ELF-1 (cell line): ENCODE measurements around the gene NSMCE3.
A peak's percentile ranks its signal among the peaks of the same experiment; 100 is the strongest.
"Not testable (repeated sequence)": the region's sequence is repeated elsewhere in the genome, so short reads cannot be mapped to it uniquely, and the experiment has no call there.

Experiments
- DNase-seq: peaks from one replicate; pipeline ENCODE4 v3.0.0-alpha.2; 2016; ENCODE audit warnings: low read depth, low spot score

Gene NSMCE3

DNA sequence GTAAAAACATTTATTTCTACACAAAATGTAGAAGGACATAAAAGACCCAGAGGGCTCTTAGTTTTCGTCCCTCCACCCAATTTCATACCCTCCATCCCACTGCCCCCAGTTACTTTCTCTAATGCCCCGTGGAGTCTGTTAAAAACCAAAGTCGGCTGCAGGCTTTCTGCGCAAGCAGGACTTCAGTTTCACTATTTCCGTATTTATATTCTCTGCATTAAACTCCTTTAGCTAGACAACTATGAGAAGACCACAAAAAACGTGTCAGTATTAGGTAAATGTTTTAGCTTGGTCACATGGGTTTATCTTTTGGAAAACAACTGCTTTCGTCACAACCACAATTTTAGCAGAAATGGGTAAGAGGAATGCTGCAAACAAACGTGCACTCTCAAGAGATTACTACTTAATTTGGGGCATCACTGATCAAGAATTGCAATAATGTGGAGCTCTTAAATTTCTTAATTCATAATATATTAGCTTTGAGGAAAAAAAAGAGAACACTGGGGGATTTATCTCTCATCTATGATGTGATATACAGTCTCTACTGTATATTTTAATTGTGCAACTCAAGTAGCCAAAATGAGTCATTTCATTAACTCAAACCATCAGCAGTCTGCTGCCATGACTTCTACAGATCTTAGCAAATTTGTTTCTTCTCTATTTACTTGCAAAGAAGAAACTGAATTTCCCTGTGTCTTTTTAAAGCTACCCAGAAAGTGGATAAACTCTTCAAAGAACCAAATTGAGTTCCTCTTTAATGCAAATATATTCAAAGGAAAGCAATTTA lies 740 bp upstream of the NSMCE3 start:
- DNase-seq: no peak

- peak; percentile 56 for DNase-seq
Observed at GRCh38 chr15:29268706-29269484, 727 bp downstream of the NSMCE3 start.

- DNase-seq: no peak
Observed at GRCh38 chr15:29266052-29266582, 3.5 kb downstream of the NSMCE3 start.

DNA sequence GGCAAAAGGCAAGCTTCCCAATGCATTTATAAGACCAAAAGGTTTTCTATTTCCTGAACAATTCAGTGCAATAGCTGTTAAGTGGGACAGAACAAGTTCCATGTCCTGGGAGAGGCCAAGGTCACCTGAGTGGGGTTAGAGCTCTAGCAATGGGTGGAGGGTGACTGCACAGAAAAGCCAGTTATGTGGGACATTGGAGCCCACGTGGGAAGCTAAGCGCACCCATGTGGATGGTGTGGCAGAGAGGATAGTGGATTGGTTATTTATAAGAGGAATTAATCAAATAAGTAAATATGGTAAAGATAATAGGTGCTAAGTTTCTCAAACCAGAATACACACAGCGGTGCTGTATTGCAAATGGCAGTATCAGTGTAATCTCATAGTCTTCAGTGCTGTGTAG lies 6.3 kb downstream of the NSMCE3 start:
- no peak for DNase-seq

DNA sequence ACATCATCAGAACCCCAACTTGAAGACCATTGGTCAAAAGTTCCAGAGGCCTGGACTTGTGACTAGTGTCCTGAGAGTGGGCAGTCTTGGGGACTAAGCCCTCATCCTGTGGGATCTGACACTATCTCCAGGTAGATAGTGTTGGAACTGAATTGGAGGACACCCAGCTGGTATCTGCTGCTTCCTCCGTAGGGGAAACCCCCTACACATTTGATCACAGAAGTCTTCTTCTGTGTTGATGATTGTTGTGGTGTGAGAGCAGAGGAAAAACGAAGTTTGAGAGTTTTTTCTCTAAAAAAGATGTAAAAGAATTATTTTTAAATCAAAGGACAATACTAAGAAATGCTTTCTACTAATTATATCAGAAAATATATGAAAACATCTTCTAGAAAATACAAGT lies 6.9 kb downstream of the NSMCE3 start:
- DNase-seq: no peak

- no peak for DNase-seq
Observed at GRCh38 chr15:29260896-29261295, 8.7 kb downstream of the NSMCE3 start.

GRCh38 chr15:29259233-29259632 lies 10.4 kb downstream of the NSMCE3 start:
- no peak for DNase-seq

- DNase-seq: no peak
Observed at GRCh38 chr15:29252234-29252633, 17.4 kb downstream of the NSMCE3 start.

DNA sequence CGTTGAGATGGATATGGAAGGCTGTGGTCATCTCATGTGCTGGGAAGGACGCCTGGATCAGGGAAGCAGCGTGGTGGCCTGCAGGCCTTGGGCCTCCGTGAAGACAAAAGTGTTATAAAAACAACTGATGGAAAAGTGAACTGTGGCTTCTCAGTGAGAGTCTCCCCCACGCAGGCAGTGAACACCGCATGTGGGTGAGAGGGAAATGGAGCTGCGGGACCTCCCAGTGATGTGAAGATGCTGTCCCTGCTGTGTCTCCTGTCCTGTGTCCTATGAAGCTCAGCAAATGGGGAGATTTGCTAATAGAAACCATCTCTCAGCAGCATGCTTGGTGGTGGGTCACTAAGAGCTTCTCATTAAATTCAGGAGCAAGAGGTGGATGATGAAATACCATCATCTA lies 25.1 kb downstream of the NSMCE3 start:
- DNase-seq: no peak

DNA sequence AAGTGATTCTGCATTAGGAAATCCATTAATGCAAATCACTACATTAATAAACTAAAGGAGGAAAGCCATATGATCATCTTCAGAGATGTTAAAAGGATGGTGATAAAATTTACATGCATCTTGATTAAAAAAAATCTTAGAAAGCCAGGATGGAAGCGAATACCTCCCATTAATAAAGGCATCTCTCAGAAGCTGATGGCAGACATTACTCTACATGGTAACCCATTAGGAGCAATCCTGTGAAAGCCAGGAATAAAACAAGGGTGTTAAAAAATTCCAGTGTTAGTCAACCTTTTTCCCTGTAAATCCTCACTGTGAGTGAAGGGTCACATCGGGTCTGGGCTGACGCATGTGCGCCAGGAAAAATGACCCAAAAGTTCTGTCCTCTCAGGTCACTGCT lies 25.5 kb downstream of the NSMCE3 start:
- no peak for DNase-seq

DNA sequence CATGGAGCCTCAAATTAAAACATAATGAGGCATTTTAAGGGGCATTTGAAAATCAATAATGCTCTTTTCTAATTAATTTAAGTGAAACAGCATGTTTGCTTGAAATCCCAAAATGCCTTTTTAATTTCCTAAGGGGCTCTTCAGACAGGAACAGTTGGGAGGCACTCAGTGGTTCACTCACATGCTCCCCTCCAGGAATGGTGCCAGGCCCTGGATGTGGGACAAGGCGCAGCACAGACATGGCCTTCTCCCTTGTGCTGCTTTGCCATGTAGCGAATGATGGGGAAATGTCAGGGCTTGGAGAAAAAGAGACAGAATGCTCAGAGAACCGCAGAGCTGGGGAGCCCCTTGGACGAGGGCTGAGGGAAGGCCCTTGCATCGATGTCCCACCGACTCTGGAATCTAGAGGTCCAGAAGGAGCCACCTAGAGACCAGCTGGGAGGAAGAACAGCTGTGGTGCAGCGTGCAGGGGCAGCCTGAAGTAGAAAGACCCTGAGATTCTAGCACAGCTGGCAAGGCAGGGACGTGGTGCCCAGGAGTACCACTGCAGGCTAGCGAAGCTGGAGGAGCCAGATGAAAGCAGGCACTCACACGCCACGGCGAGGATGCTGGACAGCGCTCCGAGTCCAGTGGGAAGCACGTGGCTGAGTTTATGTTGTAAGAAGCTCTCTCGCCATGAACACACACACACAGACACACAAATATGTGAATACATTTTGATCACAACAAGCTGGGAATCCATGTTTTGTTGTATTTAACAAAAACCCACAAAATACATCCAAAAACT lies 27.0 kb downstream of the NSMCE3 start:
- no peak for DNase-seq

DNA sequence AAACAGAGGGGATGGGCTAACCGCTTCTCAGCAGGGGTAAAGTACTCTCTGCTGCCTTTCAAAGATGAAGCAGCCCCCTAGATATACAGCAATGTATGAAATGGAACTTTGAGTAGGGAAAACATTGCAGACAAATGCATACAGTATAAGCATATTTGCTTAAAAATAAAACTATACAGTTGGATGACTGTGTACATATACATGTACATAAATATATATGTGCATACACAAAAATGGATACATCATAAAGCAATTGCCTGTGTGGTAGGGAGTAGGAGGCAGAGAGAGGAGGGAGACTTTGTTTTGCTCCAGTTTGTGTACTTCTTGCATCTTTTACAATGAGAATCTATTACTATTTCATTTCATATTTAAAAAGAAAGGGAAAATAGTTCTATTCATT lies 28.4 kb downstream of the NSMCE3 start:
- DNase-seq: no peak

DNA sequence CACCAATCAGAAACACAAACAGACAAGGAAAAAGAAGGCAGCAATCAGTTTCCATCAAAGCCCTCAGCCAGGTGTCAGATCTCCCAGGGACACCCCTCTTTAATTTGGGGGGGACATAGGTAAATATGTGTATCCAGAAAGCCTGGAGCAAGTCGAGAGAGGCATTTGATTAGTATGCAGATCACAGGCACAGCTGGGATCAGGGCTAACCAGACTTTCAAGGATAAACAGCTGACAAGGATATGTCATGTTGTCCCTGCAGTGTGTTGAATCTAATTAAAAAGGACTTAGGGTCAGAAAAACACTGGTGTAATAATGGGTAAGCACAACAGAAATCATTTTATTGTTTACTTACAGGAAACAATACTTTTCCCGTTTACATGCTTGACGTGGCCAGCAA lies 30.2 kb downstream of the NSMCE3 start:
- no peak for DNase-seq

DNA sequence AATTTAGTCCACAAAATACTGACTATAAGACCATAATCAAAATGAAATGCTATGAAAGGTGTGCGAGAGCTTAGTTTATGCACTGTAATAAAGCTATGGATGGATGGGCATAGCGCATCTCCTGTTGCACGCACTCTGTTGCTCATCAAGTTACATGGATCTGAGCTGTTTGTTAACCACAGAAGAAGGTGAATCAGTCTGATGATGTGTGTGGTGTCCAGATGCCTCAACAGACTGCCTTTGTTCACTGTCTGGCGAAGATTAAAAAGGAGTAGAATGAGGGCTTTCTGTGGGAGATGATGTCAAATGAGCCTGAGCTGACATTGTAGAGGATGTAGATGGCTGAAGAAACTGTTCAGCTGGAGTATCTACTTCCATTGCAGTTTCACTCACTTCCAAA lies 36.1 kb downstream of the NSMCE3 start:
- DNase-seq: no peak

DNA sequence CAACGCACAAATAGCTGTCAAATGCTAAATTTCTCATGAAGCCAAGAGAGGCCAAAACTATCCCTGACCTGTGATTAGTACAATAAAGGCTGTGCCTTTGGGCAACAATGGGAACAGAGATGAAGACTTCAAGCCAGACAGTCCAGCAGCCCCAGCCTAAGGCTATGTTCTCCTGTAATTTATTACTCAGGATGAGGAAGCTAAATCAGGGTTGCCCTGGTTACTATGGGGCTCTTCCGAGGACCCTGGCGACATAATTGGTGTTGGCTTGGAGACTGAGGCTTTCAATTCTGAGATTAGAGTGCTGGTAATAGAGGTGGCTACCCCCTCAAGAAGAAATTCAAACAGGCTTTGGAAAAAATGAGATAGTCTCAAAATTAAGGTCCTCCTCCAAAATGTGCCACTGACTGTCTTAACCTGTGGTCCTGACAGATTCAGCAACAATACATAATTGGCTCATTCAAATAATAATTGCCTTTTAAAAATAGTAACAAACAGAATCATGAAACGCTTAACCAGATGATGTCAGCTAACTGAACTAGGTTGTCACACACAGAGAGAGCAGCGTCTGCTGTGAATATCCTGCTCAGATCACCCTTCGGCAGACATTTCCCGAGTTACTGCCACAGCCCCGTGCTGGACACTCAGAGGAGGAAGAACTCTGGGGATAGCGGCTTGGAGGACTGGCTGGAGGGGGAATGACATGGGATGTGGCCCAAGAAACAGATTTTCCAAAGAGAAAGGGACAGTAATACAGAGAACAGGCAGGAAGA lies 43.0 kb downstream of the NSMCE3 start:
- DNase-seq: peak; percentile 55

GRCh38 chr15:29225534-29226234 lies 43.9 kb downstream of the NSMCE3 start:
- DNase-seq: no peak

GRCh38 chr15:29224987-29225363 lies 44.6 kb downstream of the NSMCE3 start:
- not testable (repeated sequence) for DNase-seq

DNA sequence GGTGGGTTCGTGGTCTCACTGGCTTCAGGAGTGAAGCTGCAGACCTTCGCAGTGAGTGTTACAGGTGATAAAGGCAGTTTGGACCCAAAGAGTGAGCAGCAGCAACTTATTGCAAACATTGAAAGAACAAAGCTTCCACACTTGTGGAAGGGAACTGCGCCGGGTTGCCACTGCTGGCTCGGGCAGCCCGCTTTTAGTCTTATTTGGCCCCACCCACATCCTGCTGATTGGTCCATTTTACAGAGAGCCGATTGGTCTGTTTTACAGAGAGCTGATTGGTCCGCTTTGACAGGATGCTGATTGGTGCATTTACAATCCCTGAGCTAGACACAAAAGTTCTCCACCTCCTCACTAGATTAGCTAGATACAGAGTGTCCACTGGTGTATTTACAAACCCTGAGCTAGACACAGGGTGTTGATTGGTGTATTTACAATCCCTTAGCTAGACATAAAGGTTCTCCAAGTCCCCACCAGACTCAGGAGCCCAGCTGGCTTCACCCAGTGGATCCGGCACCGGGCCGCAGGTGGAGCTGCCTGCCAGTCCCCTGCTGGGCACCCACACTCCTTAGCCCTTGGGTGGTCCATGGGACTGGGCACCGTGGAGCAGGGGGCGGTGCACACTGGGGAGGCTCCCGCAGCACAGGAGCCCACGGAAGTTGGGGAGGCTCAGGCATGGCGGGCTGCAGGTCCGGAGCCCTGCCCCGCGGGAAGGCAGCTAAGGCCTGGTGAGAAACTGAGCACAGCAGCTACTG lies 45.2 kb downstream of the NSMCE3 start:
- DNase-seq: not testable (repeated sequence)

DNA sequence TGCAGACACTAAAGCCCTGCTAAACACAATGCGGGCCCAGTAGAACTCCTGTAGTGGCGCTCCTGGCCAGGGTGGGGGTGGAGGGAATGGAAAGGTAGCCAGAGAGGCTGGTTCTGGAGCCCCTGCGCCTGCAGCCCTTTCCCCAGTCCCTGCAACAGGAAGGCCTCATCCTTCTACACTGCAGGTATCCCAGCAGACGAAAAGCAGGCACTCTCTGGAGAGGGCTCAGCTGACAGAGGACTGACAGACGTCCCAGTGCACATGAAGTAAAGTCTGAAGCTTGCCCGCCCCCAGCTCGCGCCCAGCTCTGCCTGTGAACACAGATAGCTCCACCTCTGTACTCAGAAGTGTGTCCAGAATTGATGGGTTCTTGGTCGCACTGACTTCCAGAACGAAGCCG lies 46.0 kb downstream of the NSMCE3 start:
- peak; percentile 23 for DNase-seq
